NCI-H1105 (cell line): ENCODE results near the gene SNX6.
"Not testable (repeated sequence)": the region's sequence is repeated elsewhere in the genome, so short reads cannot be mapped to it uniquely, and the experiment has no call there.

Experiments used
- DNase-seq: peaks from one replicate; lab custom pipeline; 2025; lab: John Stamatoyannopoulos, UW

SNX6 gene

GRCh38 chr14:34629657-34630529 is at the start of gene SNX6:
Gene SNX6 (minus strand): TSS chr14:34630148. CDS start chr14:34630116, 32 bp downstream.
- peak; percentile 65 for DNase-seq

GRCh38 chr14:34678735-34679134 is 48.8 kb upstream of the SNX6 start:
- no peak for DNase-seq

- no peak for DNase-seq
Observed at GRCh38 chr14:34678306-34678705, 48.4 kb upstream of the SNX6 start.

GRCh38 chr14:34676516-34677211 is 46.7 kb upstream of the SNX6 start:
- DNase-seq: no peak

- DNase-seq: no peak
Observed at GRCh38 chr14:34673702-34674101, 43.8 kb upstream of the SNX6 start.

GRCh38 chr14:34671716-34672115 is 41.8 kb upstream of the SNX6 start:
- DNase-seq: no peak

GRCh38 chr14:34668111-34668510 is 38.2 kb upstream of the SNX6 start:
- no peak for DNase-seq

GRCh38 chr14:34667007-34667406 is 37.1 kb upstream of the SNX6 start:
- no peak for DNase-seq

GRCh38 chr14:34665785-34666435 is 36.0 kb upstream of the SNX6 start:
- no peak for DNase-seq

- no peak for DNase-seq
Observed at GRCh38 chr14:34662561-34663088, 32.7 kb upstream of the SNX6 start.

GRCh38 chr14:34660796-34661195 is 30.8 kb upstream of the SNX6 start:
- no peak for DNase-seq

- no peak for DNase-seq
Observed at GRCh38 chr14:34655959-34656358, 26.0 kb upstream of the SNX6 start.

GRCh38 chr14:34653073-34653472 is 23.1 kb upstream of the SNX6 start:
- not testable (repeated sequence) for DNase-seq

GRCh38 chr14:34652348-34652747 is 22.4 kb upstream of the SNX6 start:
- not testable (repeated sequence) for DNase-seq

- DNase-seq: no peak
Observed at GRCh38 chr14:34650786-34651584, 21.0 kb upstream of the SNX6 start.

GRCh38 chr14:34650006-34650405 is 20.1 kb upstream of the SNX6 start:
- not testable (repeated sequence) for DNase-seq

- no peak for DNase-seq
Observed at GRCh38 chr14:34649344-34649743, 19.4 kb upstream of the SNX6 start.

GRCh38 chr14:34646570-34647255 is 16.8 kb upstream of the SNX6 start:
- DNase-seq: no peak

- DNase-seq: no peak
Observed at GRCh38 chr14:34643361-34643760, 13.4 kb upstream of the SNX6 start.

- DNase-seq: no peak
Observed at GRCh38 chr14:34642595-34642994, 12.6 kb upstream of the SNX6 start.

GRCh38 chr14:34640826-34641225 is 10.9 kb upstream of the SNX6 start:
- no peak for DNase-seq
